ENCODE data around the gene EYA2.

EYA2 gene

DNA sequence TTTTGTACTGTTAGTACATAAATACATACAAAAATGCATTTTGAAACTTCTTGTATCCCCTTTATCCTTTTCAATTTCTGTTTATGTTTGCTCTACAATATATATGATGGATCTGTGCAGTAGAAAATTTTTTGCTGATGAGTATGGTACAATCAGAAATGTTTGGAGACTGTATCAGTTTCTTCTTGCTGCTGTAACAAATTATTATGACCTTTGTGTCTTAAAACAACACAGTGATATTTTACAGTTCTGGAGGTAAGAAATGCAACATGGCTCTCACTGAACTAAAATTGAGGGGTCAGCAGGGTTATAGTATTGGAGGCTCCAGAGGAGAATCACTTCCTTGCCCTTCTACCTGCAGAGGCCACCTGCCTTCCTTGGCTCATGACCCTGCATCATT lies 184.4 kb downstream of the EYA2 start:
- no peak for DNase-seq

DNA sequence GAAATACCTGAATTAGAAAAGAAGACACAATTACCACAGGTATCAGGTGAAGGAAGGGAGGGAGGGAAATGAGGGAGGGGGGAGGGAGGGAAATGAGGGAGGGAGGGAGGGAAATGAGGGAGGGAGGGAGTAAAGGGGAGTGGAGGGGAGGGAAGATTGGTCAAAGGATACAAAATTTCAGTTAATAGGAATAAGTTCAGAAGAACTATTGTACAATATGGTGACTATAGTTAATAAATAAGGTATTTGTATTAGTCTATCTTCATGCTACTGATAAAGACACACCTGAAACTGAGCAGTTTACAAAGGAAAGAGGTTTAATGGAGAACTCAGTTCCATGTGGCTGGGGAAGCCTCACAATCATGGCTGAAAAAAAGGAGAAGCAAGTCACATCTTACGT lies 185.7 kb downstream of the EYA2 start:
- DNase-seq = no peak

DNA sequence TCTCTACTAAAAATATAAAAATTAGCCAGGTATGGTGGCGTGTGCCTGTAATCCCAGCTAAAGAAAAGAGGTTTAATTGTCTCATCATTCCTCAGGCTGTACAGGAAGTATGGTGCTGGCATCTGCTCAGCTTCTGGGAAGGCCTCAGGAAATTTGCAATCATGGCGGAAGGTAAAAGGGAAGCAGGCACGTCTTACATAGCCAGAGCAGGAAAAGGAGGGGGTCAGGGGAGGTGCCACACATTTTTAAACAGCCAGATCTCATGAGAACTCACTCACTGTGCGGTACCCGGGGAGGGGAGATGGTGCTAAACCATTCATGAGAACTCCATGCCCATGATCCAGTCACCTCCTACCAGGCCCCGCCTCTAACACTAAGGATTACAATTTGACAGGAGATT lies 191.7 kb downstream of the EYA2 start:
- no peak for DNase-seq

DNA sequence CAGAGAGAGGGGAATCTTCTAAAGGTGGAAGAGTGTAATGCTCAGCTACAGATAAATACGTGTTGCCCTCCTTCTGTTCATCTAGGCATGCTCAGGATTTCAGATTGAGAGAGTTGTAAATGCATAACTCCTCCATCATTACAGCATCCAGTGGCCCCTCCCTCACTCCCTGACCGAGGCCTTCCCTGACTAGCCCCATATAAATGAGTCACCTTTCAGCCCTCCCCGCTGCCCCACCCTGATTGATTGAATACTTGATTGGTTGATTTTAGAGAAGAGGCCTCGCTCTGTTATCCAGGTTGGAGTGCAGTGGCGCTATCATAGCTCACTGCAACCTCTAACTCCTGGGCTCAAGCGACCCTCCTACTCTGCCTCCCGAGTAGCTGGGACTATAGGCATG lies 193.7 kb downstream of the EYA2 start:
- DNase-seq = no peak

DNA sequence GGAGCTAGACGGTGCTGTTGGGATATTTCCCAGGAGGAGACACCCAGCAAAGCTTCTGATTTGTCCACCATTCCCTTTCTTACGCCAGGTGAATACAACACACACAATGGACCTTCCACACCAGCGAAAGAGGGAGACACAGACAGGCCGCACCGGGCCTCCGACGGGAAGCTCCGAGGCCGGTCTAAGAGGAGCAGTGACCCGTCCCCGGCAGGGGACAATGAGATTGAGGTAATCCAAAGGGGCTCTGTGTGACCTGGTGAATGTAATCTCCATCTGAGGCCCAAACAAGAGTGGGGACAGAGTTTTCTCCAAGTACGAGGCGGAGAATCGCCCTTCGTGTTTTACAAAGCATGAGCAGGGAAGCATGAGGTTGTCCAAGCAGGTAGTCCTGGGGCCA lies 194.5 kb downstream of the EYA2 start:
- DNase-seq = no peak

DNA sequence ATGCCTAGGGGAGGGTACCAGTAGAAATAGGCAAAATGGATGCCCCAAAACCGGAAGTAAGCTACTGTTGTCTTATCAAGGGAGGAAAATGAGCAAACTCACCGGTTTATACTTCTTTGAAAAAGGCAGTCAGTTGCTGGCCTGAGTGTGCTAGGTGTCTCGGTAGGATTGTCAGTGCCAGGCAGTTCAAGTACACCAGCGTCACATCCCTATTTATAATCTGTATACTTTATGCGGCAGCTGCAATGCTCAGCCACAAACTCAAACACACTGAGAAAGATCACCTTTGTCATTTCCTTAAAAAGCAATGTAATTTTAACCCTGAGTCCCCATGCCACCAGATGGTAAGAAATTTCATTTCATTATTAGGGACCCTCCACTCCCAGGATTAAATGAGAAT lies 196.2 kb downstream of the EYA2 start:
- DNase-seq = no peak

DNA sequence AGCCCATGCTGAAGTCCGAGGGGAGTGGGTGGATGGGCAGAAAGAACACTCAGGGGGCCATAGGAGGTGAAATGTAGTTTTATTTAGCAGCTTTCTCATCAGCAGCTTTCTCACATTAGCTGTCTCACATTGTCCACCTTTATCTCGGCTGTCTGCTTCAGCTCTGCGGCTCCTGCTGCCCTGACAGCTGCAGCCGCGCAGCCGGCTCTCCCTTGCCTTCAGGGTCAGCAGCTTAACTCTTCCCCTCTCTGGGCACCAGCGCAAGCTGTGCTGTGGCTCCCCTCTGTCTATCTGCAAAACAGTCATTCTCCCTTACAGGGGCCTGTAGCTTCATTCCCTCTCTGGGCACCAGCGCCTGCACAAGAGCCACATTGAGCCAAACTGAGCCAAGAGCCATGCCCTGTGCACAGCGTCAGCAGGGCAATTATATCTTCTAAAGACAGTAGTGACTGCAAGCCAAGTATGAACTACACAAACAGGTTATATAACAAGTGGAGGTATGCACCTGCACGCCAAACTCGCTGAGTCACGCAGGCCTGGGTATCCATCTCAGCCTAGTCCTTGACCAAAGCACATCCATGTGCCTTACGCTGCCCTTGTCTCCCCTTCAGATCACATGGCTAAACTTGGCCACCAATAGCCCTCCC lies 198.8 kb downstream of the EYA2 start:
- no peak for DNase-seq

DNA sequence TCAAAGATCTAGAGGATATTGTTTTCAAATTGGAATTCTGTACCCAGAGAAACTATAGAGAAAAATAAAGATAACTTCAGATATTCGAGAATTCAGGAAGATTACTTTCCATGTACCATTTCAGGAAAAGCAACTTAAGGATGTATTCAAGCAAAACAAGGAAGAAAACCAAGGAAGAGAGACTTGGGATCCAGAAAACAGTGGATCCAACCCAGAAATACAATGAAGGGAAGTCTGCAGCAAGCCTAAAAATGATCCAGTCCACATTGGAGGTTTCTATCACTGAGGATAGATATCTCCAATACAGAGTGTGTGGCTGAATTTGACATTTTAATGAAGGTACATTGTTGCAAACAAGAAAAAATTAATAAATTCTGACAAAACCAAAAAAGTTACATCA lies 201.0 kb downstream of the EYA2 start:
- DNase-seq = no peak

DNA sequence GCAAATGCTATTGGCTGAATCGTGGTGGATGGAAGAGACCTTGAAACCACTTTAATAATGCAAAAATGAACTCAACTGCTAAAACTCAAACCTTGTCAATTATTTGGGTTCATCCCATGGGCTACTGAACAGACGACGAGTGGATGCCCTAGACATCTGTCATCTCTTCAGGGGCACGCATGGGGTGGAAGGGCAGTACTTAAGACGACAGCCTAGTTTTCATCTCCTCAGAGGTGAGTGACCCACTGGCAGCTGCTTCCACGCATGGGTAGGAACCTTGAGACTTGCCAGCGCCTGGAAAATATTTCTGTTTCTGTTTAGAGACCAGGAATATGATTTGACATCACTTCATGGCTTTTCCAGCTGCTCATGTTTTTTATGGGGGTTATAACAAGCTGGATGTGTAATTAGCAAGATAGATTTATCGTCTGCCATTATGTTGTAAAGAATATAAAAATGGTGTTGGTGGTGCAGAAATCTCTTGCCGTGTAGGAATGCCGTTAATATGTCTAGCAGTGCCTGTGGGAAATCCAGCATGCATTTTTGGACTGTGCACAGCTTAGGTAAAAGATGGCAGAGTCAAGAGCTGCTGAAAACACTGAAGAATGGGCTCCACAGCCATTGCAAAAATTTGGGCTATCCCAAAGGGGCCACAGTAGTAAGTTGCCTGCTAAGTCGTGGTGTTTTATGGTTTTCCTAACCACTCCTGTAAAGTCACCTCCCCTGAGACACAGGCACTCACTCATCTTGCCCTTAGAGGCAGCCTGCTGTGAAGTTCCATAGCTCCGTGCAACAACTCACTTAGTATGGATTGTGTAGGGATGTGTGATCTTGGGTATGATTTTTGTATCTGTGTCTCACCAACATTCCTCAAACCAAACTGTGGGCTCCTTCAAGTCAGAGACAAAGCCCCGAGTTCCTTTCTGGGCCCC lies 203.3 kb downstream of the EYA2 start:
- DNase-seq = no peak

DNA sequence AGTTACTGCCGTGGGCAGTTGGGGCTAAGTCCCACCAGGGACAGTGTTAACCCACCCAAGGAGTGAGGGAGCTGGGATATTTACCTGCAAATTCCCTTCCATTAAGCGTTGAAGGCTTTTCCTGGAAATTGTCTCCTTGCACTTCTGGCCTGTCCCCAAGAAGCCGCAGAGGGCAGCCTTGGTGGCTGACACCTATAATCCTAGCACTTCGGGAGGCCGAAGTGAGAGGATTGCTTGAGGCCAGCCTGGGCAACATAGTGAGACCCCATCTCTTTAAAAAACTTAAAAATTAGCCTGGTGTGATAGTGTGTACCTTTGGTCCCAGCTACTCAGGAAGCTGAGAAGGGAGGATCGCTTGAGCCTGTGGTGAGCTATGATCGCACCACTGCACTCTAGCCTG lies 204.4 kb downstream of the EYA2 start:
- DNase-seq = no peak

DNA sequence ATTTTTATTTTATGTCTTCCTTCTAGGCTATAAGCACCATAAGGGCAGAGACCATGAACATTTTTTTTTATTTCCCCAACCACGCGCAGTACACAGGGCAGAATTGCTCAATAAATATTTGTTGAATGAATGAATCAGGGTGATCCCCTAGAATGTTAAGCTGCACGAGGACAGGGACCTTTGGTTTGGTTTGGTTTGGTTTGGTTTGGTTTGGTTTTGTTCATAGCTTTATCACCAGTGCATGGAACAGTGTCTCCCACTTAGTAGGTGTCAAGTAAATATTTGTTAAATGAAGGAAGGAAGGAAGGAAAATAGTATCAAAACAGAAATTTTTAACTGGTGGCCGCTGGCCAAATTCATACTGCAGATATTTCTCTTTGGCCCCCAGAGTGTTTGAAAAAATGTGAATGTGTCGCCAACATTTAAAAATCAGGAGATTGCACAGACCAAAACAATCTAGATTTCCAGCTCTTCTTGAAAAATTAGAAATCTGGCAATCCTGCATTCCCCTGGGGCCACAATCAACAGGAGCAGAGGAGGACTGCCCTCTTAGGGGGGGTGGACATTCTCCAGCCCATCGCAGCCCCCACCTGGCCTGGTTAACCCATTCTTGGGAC lies 205.3 kb downstream of the EYA2 start:
- no peak for DNase-seq

DNA sequence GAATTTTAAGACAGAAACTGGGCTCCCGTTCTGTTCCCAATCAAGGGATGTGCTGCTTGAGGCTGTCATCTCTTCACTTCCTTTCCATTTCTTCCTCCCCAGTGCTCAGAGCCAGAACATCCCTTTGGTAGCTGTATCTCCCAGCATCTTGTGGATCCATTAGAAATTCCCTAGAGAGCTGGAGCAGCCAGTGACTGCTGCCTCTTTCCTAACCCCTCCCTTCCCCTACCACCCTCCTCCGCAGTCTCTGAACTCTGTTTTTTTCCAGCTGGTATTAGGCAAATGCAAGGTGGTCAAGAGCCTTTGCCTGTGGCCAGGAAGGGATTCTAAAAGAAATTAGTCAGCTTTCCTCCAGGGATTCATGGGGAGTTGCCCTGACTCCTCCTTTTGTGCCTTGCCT lies 208.0 kb downstream of the EYA2 start:
- DNase-seq = no peak

DNA sequence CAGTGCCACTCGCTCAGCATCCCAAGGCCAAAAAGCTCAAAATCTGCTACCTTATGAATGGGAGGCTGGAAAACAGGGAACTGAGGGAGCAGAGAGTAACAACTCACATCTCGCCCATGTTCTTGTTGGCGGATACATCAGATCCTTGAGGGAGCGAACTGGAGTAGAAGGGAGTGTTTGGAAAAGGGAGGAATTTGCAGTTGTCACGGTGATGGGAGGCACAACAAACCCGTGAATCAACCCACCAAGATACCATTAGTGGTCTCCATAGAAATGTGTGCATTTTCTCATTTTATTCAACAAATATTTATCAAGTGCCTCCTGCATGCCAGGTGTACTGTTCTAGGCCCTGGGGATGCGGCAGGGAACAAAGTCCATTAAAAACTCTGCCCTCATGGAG lies 212.1 kb downstream of the EYA2 start:
- DNase-seq = no peak

DNA sequence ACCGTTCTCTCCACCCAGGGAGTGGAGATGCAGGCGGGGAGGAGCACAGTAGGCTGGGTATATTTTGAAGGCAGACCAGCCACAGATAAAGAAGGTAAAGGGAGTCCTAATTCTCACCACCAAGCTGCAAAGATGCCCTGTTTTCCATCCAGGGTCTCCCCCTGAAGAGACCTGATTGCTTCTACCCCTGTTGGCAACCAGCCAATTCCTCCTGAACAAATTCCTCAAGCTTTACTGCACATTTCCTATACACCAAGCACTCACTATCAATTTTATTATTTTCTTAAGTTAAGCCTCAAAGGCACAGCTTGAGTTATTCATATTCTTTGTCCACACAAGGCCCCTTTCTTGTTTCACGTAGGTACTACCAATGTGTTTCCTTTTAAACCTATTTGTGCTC lies 214.4 kb downstream of the EYA2 start:
- no peak for DNase-seq

DNA sequence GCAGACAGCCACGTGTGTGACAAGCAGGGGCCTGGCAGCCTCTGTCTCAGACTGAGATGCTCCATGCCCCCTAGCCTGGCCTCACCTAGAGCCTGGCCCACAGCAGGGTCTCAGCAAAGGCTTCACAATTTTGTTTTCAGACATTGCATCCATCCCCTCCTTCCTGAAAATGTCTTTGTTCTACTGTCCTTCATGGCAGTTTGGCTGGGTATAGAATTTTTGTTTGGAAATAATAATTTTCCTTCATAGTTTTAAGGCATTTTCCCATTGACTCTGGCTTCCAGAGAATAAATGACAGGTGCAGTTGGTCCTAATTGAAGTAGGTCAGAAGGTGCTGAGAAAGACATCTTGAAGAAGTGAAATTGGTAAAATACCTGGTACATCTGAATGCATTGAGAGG lies 216.2 kb downstream of the EYA2 start:
- no peak for DNase-seq

DNA sequence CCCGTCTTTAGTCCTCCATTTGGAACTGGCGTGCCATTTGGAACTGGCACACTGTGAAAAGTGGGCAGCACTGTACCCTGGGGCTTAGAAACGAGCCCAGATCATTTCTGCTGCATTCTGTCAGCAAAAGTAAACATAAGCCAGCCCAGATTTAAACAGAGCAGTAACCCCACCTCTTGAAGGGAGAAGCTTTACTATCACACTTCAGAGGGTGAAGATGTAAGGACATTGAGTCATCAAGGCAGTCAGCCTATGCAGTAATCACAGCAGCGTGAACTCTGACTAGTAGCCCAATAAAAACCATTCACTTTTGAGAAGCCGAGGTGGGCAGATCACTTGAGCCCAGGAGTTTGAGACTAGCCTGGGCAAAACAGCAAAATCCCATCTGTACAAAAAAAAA lies 216.9 kb downstream of the EYA2 start:
- DNase-seq = no peak

DNA sequence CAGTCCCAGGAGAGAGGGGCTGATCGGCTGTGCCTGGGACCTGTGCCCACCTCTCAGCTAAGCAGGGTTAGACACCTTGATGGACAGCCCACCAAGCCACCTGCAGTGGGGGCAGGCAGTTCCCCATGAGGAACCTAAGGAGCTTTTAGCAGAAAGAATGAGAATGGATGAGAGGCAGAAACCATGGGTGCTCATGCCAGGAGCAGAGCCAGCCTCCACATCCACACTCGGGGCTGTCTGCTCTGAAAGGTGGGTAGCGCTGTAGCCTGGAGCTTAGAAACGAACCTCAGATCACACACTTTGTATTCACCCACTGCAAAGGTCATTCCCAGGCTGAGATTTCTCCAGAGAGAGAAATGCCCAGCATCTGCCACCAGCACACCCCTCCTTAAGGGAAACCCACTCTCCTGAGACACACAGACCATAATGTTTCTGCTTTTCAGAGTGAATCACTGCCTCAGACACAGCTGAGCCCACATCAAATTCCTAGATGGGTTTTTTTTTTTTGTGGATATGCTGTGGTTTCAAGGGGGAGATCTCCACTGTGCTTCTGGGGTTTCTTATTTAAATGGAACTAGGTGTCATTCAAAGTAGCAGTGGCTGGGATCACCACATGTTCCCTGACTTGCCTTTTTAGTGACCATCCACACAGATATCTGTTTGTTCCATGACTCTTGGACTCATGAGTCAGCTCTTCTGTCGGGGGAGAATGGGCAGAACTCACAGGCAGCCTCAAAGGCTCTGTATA lies 218.9 kb downstream of the EYA2 start:
- no peak for DNase-seq

DNA sequence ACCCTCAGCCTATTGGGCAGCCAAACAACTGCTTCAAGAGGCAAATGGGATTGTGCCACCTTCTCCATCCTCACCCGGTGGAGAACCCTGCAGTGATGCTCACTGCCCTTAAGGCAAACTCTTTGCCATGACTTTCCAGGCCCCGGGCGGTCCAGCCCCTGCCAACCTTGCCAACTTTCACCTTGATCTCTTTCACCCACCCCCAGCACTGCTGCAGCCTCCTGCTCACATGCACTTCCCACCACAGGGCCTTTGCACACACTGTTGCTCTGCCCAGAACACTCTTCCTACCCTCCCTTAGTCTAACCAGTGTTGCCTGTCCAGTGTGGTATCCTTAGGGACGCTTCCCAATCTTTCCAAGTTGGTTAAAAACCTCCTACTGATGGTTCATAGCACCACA lies 221.1 kb downstream of the EYA2 start:
- DNase-seq = no peak

DNA sequence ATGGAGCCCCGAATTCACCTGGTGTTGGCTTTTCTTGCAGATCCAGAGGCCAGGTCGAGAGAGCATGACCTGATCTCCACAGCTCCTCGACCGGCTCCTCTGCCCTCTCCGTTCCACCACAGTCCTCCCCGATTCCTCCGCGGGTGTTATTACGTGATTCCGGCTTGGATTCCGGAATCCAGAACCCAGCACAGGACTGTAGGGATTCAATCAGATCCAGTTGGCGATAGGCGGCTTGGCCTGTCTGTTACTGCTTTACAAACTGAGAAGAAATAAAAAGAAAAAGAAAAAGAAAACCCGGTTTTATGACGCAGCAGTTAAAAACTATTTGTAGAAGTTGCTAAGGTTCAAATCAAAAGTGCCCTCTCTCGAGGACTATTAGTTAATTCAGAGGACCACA lies 222.7 kb downstream of the EYA2 start:
- no peak for DNase-seq

DNA sequence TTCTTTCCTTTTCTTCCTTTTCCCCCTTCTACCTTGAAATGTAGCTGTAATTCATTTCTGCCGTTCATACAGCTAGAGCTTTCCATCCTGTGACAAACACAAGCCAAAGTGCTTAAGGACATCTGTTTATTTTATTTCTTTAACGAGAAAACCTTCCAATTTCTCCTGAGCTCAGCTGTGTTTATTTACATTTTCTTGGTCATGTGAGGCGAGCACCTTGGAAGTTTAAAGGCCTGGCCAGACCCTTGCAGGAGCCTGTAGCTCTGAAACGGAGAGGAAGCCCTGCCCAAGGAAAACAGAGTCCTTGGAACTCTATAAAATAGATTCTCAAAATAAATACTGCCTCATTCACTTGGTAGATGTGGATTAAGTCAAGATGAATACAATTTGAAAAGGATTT lies 223.1 kb downstream of the EYA2 start:
- no peak for DNase-seq

DNA sequence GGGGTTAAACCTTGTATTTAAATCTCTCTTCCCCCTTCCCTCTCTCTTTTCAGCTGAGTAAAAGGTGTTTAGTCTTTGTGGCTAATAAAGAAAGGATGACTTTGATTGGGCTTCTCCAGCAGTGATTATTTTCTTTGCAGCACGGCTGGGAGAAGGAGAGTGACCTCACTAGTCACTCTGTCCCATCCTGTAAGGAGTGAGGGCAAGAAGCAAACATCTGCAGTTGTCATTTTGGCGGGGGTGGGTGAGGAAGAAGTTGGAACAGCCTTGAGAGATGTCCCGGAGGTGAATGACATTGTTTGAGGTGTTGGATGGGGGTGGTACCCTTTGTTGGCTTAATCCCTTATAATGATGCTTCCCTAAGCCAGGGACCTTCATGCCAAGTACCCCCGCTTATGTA lies 223.6 kb downstream of the EYA2 start:
- no peak for DNase-seq

DNA sequence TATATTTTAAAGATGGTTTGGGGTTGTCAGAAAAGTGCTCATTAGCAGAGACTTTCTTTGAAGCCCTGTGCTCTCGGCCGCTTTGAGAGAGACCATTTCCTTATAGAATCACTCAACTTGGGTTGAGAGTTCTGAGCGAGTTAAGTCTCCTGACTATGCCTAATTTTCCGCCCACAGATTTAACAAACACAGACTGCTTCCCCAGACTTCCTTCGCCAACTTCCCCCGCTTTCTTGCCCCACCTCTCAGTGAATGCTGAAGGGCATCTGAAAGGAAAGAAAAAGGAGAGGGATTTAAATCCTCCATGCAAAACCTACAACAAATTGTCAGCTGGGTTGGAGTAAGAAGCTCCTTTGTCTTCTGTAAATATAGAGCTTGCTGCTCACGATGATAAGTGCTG lies 224.0 kb downstream of the EYA2 start:
- no peak for DNase-seq

DNA sequence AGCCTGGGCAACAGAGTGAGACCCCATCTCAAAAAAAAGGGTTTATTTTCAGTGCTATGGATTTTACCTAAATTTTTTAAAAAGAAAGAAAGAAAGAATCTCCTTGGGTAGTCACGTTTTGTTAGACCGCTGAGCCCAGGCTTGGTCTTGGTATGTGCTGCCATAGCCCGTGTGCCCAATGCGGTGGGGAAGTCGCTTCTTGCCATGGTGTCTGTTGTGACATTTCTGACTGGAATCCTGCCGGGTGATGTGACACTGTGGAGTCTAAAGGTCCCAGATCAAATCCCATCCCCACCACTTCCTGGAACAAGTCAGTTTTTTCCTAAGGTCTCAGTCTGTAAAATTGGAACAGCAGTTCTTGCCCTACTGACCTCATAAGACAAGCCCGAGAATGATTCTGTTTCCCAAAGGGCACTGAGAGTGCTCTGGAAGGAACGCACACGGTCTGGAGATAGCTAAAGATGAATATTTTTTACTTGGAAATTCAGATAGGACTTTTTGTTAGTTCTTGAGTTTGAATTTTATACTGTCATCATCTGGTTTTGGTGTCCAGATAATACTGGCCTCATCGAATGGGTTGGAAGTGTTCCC lies 225.8 kb downstream of the EYA2 start:
- DNase-seq = no peak

Data from right forelimb (tissue), 1 donor.